ENCODE data around the gene ALKBH5. TPM values are rescaled to one million over a fixed set of nuclear protein-coding genes. Genes with fewer than 3 reads are reported as not detected.

Gene ALKBH5
- total RNA-seq, 2 experiments from 2014 or later: 99.3 to 125 TPM

- H3K27ac ChIP-seq (ENCODE audit: low read depth, low read length, poor library complexity, severe bottlenecking): no peak overlapping the region
- intact Hi-C loops (cut with micrococcal nuclease; ENCODE audit: unreplicated experiment): no loop called here
- no peaks in the 10 kb centered on the region for H4K20me1 ChIP-seq (ENCODE audit: insufficient read depth, low read length)
- no TSS peak for BruUV-seq (replicated peaks)
- no peak overlapping the region for H2AFZ ChIP-seq (ENCODE audit: low read length)
- CTCF ChIA-PET (ENCODE audit: unreplicated experiment): no interaction called here
- H3K4me2 ChIP-seq (ENCODE audit: low read length): no peak overlapping the region
- DNase-seq (ENCODE audit: low spot score): no peak
- TF ChIP-seq EZH2phosphoT487 (IDR thresholded peaks at IDR 0.05; ENCODE audit: borderline replicate concordance, low read depth, low read length): no peak
- no peak for TF ChIP-seq CTCF (conservative IDR thresholded peaks at IDR 0.05; ENCODE audit: low read length)
- H3K9me3 ChIP-seq (ENCODE audit: low read length): no peaks in the 10 kb centered on the region
- POLR2A ChIA-PET: no interaction called here
- no peaks in the 10 kb centered on the region for H3K79me2 ChIP-seq (ENCODE audit: insufficient read depth, low read depth, low read length)
- no peaks in the 10 kb centered on the region for H3K36me3 ChIP-seq (ENCODE audit: insufficient read depth, low read length)
- no peaks in the 10 kb centered on the region for H3K4me1 ChIP-seq (ENCODE audit: insufficient read depth, low read length, poor library complexity, severe bottlenecking)
- H3K4me3 ChIP-seq (ENCODE audit: low read depth, low read length, poor library complexity, severe bottlenecking): no peak overlapping the region
- H3K9me2 ChIP-seq (ENCODE audit: insufficient read depth, low read length): no peaks in the 10 kb centered on the region
Measured at GRCh38 chr17:18146980-18147379, 36.6 kb upstream of the ALKBH5 start.

- H3K4me3 ChIP-seq (ENCODE audit: low read depth, low read length, poor library complexity, severe bottlenecking): no peak overlapping the region
- intact Hi-C loops (cut with micrococcal nuclease; ENCODE audit: unreplicated experiment): no loop called here
- no peaks in the 10 kb centered on the region for H4K20me1 ChIP-seq (ENCODE audit: insufficient read depth, low read length)
- H3K4me1 ChIP-seq (ENCODE audit: insufficient read depth, low read length, poor library complexity, severe bottlenecking): peaks cover 5% of the 10 kb centered on the region
- no peaks in the 10 kb centered on the region for H3K9me2 ChIP-seq (ENCODE audit: insufficient read depth, low read length)
- H3K79me2 ChIP-seq (ENCODE audit: insufficient read depth, low read depth, low read length): no peaks in the 10 kb centered on the region
- no peaks in the 10 kb centered on the region for H3K36me3 ChIP-seq (ENCODE audit: insufficient read depth, low read length)
- no peak for DNase-seq (ENCODE audit: low spot score)
- POLR2A ChIA-PET: no interaction called here
- no peak overlapping the region for H2AFZ ChIP-seq (ENCODE audit: low read length)
- CTCF ChIA-PET (ENCODE audit: unreplicated experiment): interaction anchor here (0.6 kb wide), 1 partner anchor 256 kb away, joined by 3 read pairs; no protein-coding TSS in a partner anchor
- TF ChIP-seq CTCF (conservative IDR thresholded peaks at IDR 0.05; ENCODE audit: low read length) (no peak), EZH2phosphoT487 (IDR thresholded peaks at IDR 0.05; ENCODE audit: borderline replicate concordance, low read depth, low read length) (no peak)
- no peaks in the 10 kb centered on the region for H3K9me3 ChIP-seq (ENCODE audit: low read length)
- H3K4me2 ChIP-seq (ENCODE audit: low read length): no peak overlapping the region
- H3K27ac ChIP-seq (ENCODE audit: low read depth, low read length, poor library complexity, severe bottlenecking): no peak overlapping the region
- BruUV-seq (replicated peaks): no TSS peak
Measured at GRCh38 chr17:18148586-18148985, 35.0 kb upstream of the ALKBH5 start.

GRCh38 chr17:18151290-18151689, 32.3 kb upstream of the ALKBH5 start:
- Histone ChIP-seq H3K9me3 (ENCODE audit: low read length) (no peaks in the 10 kb centered on the region), H3K79me2 (ENCODE audit: insufficient read depth, low read depth, low read length) (no peaks in the 10 kb centered on the region), H3K36me3 (ENCODE audit: insufficient read depth, low read length) (no peaks in the 10 kb centered on the region), H3K4me3 (ENCODE audit: low read depth, low read length, poor library complexity, severe bottlenecking) (no peak overlapping the region), H2AFZ (ENCODE audit: low read length) (no peak overlapping the region), H3K27ac (ENCODE audit: low read depth, low read length, poor library complexity, severe bottlenecking) (no peak overlapping the region), H3K4me1 (ENCODE audit: insufficient read depth, low read length, poor library complexity, severe bottlenecking) (peaks cover 13% of the 10 kb centered on the region), H4K20me1 (ENCODE audit: insufficient read depth, low read length) (no peaks in the 10 kb centered on the region), H3K9me2 (ENCODE audit: insufficient read depth, low read length) (no peaks in the 10 kb centered on the region), H3K4me2 (ENCODE audit: low read length) (no peak overlapping the region)
- DNase-seq (ENCODE audit: low spot score): no peak
- CTCF ChIA-PET (ENCODE audit: unreplicated experiment): no interaction called here
- no peak for TF ChIP-seq EZH2phosphoT487 (IDR thresholded peaks at IDR 0.05; ENCODE audit: borderline replicate concordance, low read depth, low read length)
- no peak for TF ChIP-seq CTCF (conservative IDR thresholded peaks at IDR 0.05; ENCODE audit: low read length)
- no TSS peak for BruUV-seq (replicated peaks)
- POLR2A ChIA-PET: no interaction called here
- intact Hi-C loops (cut with micrococcal nuclease; ENCODE audit: unreplicated experiment): loop anchor here (10.0 kb wide), 1 partner anchor 56 kb away; no protein-coding TSS in a partner anchor

Measured in OCI-LY7 (cell line).